HepG2 (cell line): Measurements from ENCODE around the gene RESP18. TPM values are rescaled to one million over a fixed set of nuclear protein-coding genes. Genes with fewer than 3 reads are reported as not detected.

Experiments used
- CBX1 ChIP-seq: IDR thresholded peaks from one replicate; pipeline ENCODE4 v1.6.1; 2016; ENCODE audit warnings: antibody characterized with exemption, low read depth
- EED ChIP-seq: sonication (generic); formaldehyde crosslinking; IDR thresholded peaks from 2 replicates; pipeline ENCODE4 v1.5.0; 2020; ENCODE audit warnings: mild to moderate bottlenecking, missing genetic modification reagents
- FOSL2 ChIP-seq: sonication (generic); formaldehyde crosslinking; IDR thresholded peaks from 2 replicates; pipeline ENCODE4 v1.4.0; 2020; ENCODE audit warnings: missing genetic modification reagents
- GMEB2 ChIP-seq: IDR thresholded peaks from 2 replicates; pipeline ENCODE4 v1.6.1; 2016; ENCODE audit warnings: missing biosample characterization, missing genetic modification reagents, low read depth
- HNF1B ChIP-seq: sonication (generic); formaldehyde crosslinking; IDR thresholded peaks from 2 replicates; pipeline ENCODE4 v1.5.1; 2020; ENCODE audit warnings: mild to moderate bottlenecking, moderate library complexity, missing genetic modification reagents
- MEIS2 ChIP-seq: sonication (generic); formaldehyde crosslinking; IDR thresholded peaks from 2 replicates; pipeline ENCODE4 v1.9.0; 2021; ENCODE audit warnings: mild to moderate bottlenecking, missing genetic modification reagents
- NFKB2 ChIP-seq: sonication (generic); formaldehyde crosslinking; IDR thresholded peaks from 2 replicates; pipeline ENCODE4 v1.4.0; 2020; ENCODE audit warnings: missing genetic modification reagents, borderline replicate concordance
- POGZ ChIP-seq: sonication (generic); formaldehyde crosslinking; IDR thresholded peaks from 2 replicates; pipeline ENCODE4 v1.4.0; 2020; ENCODE audit warnings: mild to moderate bottlenecking, missing genetic modification reagents
- SMC3 ChIP-seq: IDR thresholded peaks from 2 replicates; pipeline ENCODE4 v1.6.1; 2011; ENCODE audit warnings: low read length, improper control_type of control experiment
- SOX13 ChIP-seq, 3 experiments: fragments of 450-650 bp in 1 of 3; sonication (generic) in 1 of 3; formaldehyde crosslinking in 1 of 3; IDR thresholded peaks in 2 of 3; conservative IDR thresholded peaks in 1 of 3; 2 replicates each; pipeline versions ENCODE4 v1.5.0 to v1.6.1; 2016 to 2020; ENCODE audit warnings: antibody characterized with exemption in 1 of 3, mild to moderate bottlenecking in 1 of 3, missing compliant biosample characterization in 1 of 3, missing genetic modification reagents in 1 of 3, moderate library complexity in 1 of 3
- YY1 ChIP-seq: IDR thresholded peaks from 2 replicates; pipeline ENCODE4 v1.6.1; 2011; ENCODE audit warnings: low read length, low read depth, moderate library complexity, mild to moderate bottlenecking; ENCODE audit not compliant: insufficient read depth, insufficient replicate concordance
- ZBED4 ChIP-seq: sonication (generic); formaldehyde crosslinking; IDR thresholded peaks from 2 replicates; pipeline ENCODE4 v1.4.0; 2020; ENCODE audit warnings: missing genetic modification reagents, borderline replicate concordance
- ZKSCAN8 ChIP-seq: IDR thresholded peaks from 2 replicates; pipeline ENCODE4 v1.6.1; 2016; ENCODE audit warnings: borderline replicate concordance, missing genetic modification reagents, missing compliant biosample characterization
- ZNF101 ChIP-seq: sonication (generic); formaldehyde crosslinking; IDR thresholded peaks from 2 replicates; pipeline ENCODE4 v1.4.0; 2020; ENCODE audit warnings: mild to moderate bottlenecking, low read depth, missing genetic modification reagents, borderline replicate concordance
- ZNF225 ChIP-seq: sonication (generic); formaldehyde crosslinking; IDR thresholded peaks from 2 replicates; pipeline ENCODE4 v1.4.0; 2020; ENCODE audit warnings: mild to moderate bottlenecking, missing genetic modification reagents
- ZNF24 ChIP-seq: fragments of 450-650 bp; IDR thresholded peaks from 2 replicates; pipeline ENCODE4 v1.6.1; 2017; ENCODE audit warnings: antibody characterized with exemption, mild to moderate bottlenecking
- ZNF441 ChIP-seq: sonication (generic); formaldehyde crosslinking; IDR thresholded peaks from 2 replicates; pipeline ENCODE4 v1.7.0; 2021; ENCODE audit warnings: missing genetic modification reagents, borderline replicate concordance
- ZNF451 ChIP-seq: sonication (generic); formaldehyde crosslinking; IDR thresholded peaks from 2 replicates; pipeline ENCODE4 v1.5.0; 2020; ENCODE audit warnings: mild to moderate bottlenecking, missing genetic modification reagents
- ZNF552 ChIP-seq: sonication (generic); formaldehyde crosslinking; IDR thresholded peaks from 2 replicates; pipeline ENCODE4 v1.9.0; 2022; ENCODE audit warnings: missing genetic modification reagents, mild to moderate bottlenecking, borderline replicate concordance
- ZNF563 ChIP-seq: sonication (generic); formaldehyde crosslinking; IDR thresholded peaks from 2 replicates; pipeline ENCODE4 v1.8.0; 2022; ENCODE audit warnings: mild to moderate bottlenecking, moderate library complexity, missing genetic modification reagents
- ZNF567 ChIP-seq: sonication (generic); formaldehyde crosslinking; IDR thresholded peaks from 2 replicates; pipeline ENCODE4 v1.8.1; 2023; ENCODE audit warnings: mild to moderate bottlenecking, missing genetic modification reagents, borderline replicate concordance
- polyA plus RNA-seq, 8 experiments: library from polyadenylated mRNA; depleted of rRNA in 3 of 8; stranded (reverse) in 7 of 8; unstranded in 1 of 8; fragments of >200 nt; fragmentation: Illumina TruSeq in 4 of 8; extraction: Trizol in 4 of 8; gene quantifications; 2 replicates each; pipeline versions ENCODE4 v1.2.1 to v1.2.3, GENCODE V29; 2011 to 2016; ENCODE audit warnings: low read depth in 4 of 8, missing spikeins in 1 of 8, mixed read lengths in 1 of 8; ENCODE audit not compliant: insufficient read depth in 1 of 8
- total RNA-seq, 5 experiments: library from RNA; depleted of rRNA; stranded (reverse); fragments of >200 nt; fragmentation: Illumina TruSeq; extraction: Trizol; gene quantifications; 2 replicates each; pipeline ENCODE4 v1.2.3, GENCODE V29; 2016; ENCODE audit warnings: low read depth in 1 of 5

RESP18 gene
- total and polyA plus RNA-seq, 2 of the 13 experiments (the other 11 are each of a cell fraction or from before 2014, with no cell fraction given): not detected

- TF ChIP-seq HNF1B (CRISPR knock-in tag) (peak; percentile 70), ZNF563 (no peak), POGZ (CRISPR knock-in tag) (peak; percentile 68), ZNF567 (CRISPR knock-in tag) (peak; percentile 77; the same call in 1 of the 2 replicates), ZNF24 (no peak), FOSL2 (CRISPR knock-in tag) (no peak; the same call in 1 of the 2 replicates), ZNF552 (CRISPR knock-in tag) (peak; percentile 44; the same call in 1 of the 2 replicates), ZNF451 (CRISPR knock-in tag) (no peak), ZNF225 (CRISPR knock-in tag) (peak; percentile 59; the same call in 1 of the 2 replicates), SOX13 (IDR thresholded peaks at IDR 0.05) (no peak), SOX13 (CRISPR knock-in tag; conservative IDR thresholded peaks at IDR 0.05 in 1 of 2, IDR thresholded peaks at IDR 0.05 in 1 of 2) (peak in 1 of 2 experiments; percentile 47; a peak in 1 of 4 replicates), MEIS2 (CRISPR knock-in tag) (0 out of 2 replicates have a peak, but pooled peaks have one; percentile 44), CBX1 (no peak), YY1 (peak; percentile 32), GMEB2 (CRISPR knock-in tag) (no peak), SMC3 (peak; percentile 52), ZNF101 (CRISPR knock-in tag) (no peak), ZBED4 (CRISPR knock-in tag) (no peak), NFKB2 (peak; percentile 74; the same call in 1 of the 2 replicates), EED (CRISPR knock-in tag) (0 out of 2 replicates have a peak, but pooled peaks have one; percentile 48), ZNF441 (CRISPR knock-in tag) (peak; percentile 74; the same call in 1 of the 2 replicates), ZKSCAN8 (CRISPR knock-in tag) (peak; percentile 26; the same call in 1 of the 2 replicates)
Observed at GRCh38 chr2:219277703-219278654, 54.6 kb downstream of the RESP18 start (continued).
